GM21360 (cell line): Measurements from ENCODE around the gene ERMP1.
"Not testable (repeated sequence)": the region's sequence is repeated elsewhere in the genome, so short reads cannot be mapped to it uniquely, and the experiment has no call there.

Experiments
- ATAC-seq: cut with Tn5 transposase; IDR thresholded peaks from one replicate; pipeline ENCODE4 v1.9.1; 2021; ENCODE audit warnings: mild to moderate bottlenecking, moderate library complexity; ENCODE audit not compliant: unreplicated experiment

Gene ERMP1

GRCh38 chr9:5786370-5787127, 46.4 kb downstream of the ERMP1 start:
- no peak for ATAC-seq

GRCh38 chr9:5784526-5785315, 48.2 kb downstream of the ERMP1 start:
- no peak for ATAC-seq

- no peak for ATAC-seq
These were observed 48.9 kb downstream of the ERMP1 start for GRCh38 chr9:5783982-5784381.

- not testable (repeated sequence) for ATAC-seq
These were observed 49.5 kb downstream of the ERMP1 start for GRCh38 chr9:5783420-5783819.

GRCh38 chr9:5779705-5780218, 53.2 kb downstream of the ERMP1 start:
- not testable (repeated sequence) for ATAC-seq

- no peak for ATAC-seq
These were observed 54.1 kb downstream of the ERMP1 start for GRCh38 chr9:5778805-5779204.

GRCh38 chr9:5773324-5773999, 59.5 kb downstream of the ERMP1 start:
- no peak for ATAC-seq

- peak; percentile 72 for ATAC-seq
These were observed 64.7 kb downstream of the ERMP1 start for GRCh38 chr9:5767968-5768932.

- peak; percentile 79 for ATAC-seq
These were observed 68.6 kb downstream of the ERMP1 start for GRCh38 chr9:5764130-5764868.

- no peak for ATAC-seq
These were observed 70.5 kb downstream of the ERMP1 start for GRCh38 chr9:5762421-5762820.

- ATAC-seq = no peak
These were observed 72.6 kb downstream of the ERMP1 start for GRCh38 chr9:5760338-5760737.

GRCh38 chr9:5756633-5757032, 76.3 kb downstream of the ERMP1 start:
- ATAC-seq = no peak

GRCh38 chr9:5750569-5750968, 82.3 kb downstream of the ERMP1 start:
- no peak for ATAC-seq

- no peak for ATAC-seq
These were observed 83.6 kb downstream of the ERMP1 start for GRCh38 chr9:5749306-5749705.

GRCh38 chr9:5748438-5748837, 84.5 kb downstream of the ERMP1 start:
- ATAC-seq = no peak

- no peak for ATAC-seq
These were observed 89.8 kb downstream of the ERMP1 start for GRCh38 chr9:5743109-5743508.

GRCh38 chr9:5736563-5737346, 96.2 kb downstream of the ERMP1 start:
- ATAC-seq = no peak

- ATAC-seq = no peak
These were observed 97.8 kb downstream of the ERMP1 start for GRCh38 chr9:5735072-5735471.
